ENCODE measurements around the gene MRPL10.

DNA sequence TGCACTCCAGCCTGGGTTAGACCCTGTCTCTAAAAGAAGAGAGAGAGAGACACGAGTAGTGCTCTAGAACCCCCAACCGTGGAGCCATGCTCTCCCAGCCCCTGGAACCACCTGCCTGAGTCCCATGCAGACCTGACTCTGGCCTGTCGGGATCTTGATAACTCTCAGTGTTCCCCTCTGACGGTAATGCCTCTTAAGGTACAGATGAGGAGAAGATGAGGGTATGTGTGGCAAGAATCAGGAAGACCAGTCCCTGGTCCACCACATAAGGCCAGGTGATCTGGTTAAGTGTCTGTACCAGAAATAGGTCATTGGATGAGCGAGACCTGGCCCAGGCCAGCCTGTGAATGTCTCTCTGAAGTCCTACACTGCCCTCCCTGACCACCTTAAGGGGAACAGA is 28.1 kb downstream of the MRPL10 start:
- TF ChIP-seq EZH2 (IDR thresholded peaks at IDR 0.05; ENCODE audit: low read depth, unreplicated experiment): no peak
- no peak for TF ChIP-seq POLR2AphosphoS5 (IDR thresholded peaks at IDR 0.05; ENCODE audit: low read depth)
- no peak for TF ChIP-seq CTCF (conservative IDR thresholded peaks at IDR 0.05; ENCODE audit: low read depth in 2 of 2)
- TF ChIP-seq STAT1 (IDR thresholded peaks at IDR 0.05; ENCODE audit: unreplicated experiment): no peak
- no peak for TF ChIP-seq REST (IDR thresholded peaks at IDR 0.05; ENCODE audit: unreplicated experiment)

Measured in GM23338 (cell line).